GM23248 (cell line): ENCODE data around the gene MYBPC1.

Source experiments
- EZH2 ChIP-seq: fragments of 200-600 bp; sonication (generic); IDR thresholded peaks from 2 replicates; pipeline ENCODE4 v1.6.1; 2018; ENCODE audit warnings: antibody characterized with exemption, mild to moderate bottlenecking; ENCODE audit not compliant: insufficient read depth, poor library complexity, severe bottlenecking
- EZH2phosphoT487 ChIP-seq: fragments of 200-600 bp; sonication (generic); IDR thresholded peaks from 2 replicates; pipeline ENCODE4 v1.6.1; 2018; ENCODE audit warnings: antibody characterized with exemption, moderate library complexity, mild to moderate bottlenecking, low read depth; ENCODE audit not compliant: insufficient read depth

- TF ChIP-seq EZH2 (no peak), EZH2phosphoT487 (no peak)
Measured at GRCh38 chr12:101557094-101557493, 37.7 kb upstream of the MYBPC1 start.
